IMR-90 (cell line): Measurements from ENCODE around the gene TWIST1. TPM values are rescaled to one million over a fixed set of nuclear protein-coding genes. Genes with fewer than 3 reads are reported as not detected.

Source experiments
- ATAC-seq: fragments of 200-7000 bp; cut with Tn5 transposase; 2 replicates; pipeline ENCODE4 v1.9.1; 2020; ENCODE audit warnings: low read depth, mild to moderate bottlenecking, moderate library complexity
- BruUV-seq: library from RNA; stranded (reverse); fragments of 400-500 nt; replicated peaks from 2 replicates; lab custom pipeline; 2021; lab: Mats Ljungman, UMichigan
- CTCF ChIA-PET: fragments of 300-600 bp; formaldehyde crosslinking; extraction: SDS; loops from one replicate; lab custom pipeline; 2021; ENCODE audit warnings: antibody characterized with exemption; lab: Yijun Ruan, JAX
- POLR2A ChIA-PET: fragments of 300-600 bp; sonication (Branson Sonifier 250); formaldehyde crosslinking; loops from one replicate; lab custom pipeline; 2022; ENCODE audit warnings: antibody characterized with exemption; ENCODE audit not compliant: unreplicated experiment; lab: Charles Lee
- DNase-seq: peaks from one replicate; pipeline ENCODE4 v3.0.0; 2013
- H2AFZ ChIP-seq: replicated peaks from 2 replicates; pipeline ENCODE3; 2013; ENCODE audit warnings: low read length, mild to moderate bottlenecking; ENCODE audit not compliant: poor library complexity
- H2AK5ac ChIP-seq: 2 replicates; pipeline ENCODE4 v1.6.1; 2013; ENCODE audit warnings: low read depth, low read length, inconsistent platforms
- H2AK9ac ChIP-seq: replicated peaks from 2 replicates; pipeline ENCODE3; 2013; ENCODE audit warnings: mild to moderate bottlenecking, low read depth, low read length, moderate library complexity; ENCODE audit not compliant: poor library complexity
- H2BK120ac ChIP-seq: 2 replicates; pipeline ENCODE4 v1.6.1; 2013; ENCODE audit warnings: low read depth, low read length, inconsistent platforms
- H2BK15ac ChIP-seq: 3 replicates; pipeline ENCODE4 v1.6.1; 2013; ENCODE audit warnings: low read depth, low read length, inconsistent platforms
- H2BK20ac ChIP-seq: 2 replicates; pipeline ENCODE4 v1.6.1; 2013; ENCODE audit warnings: low read depth, mild to moderate bottlenecking, inconsistent platforms, low read length, moderate library complexity
- H2BK5ac ChIP-seq: 2 replicates; pipeline ENCODE4 v1.6.1; 2013; ENCODE audit warnings: mild to moderate bottlenecking, low read depth, low read length, inconsistent platforms; ENCODE audit not compliant: poor library complexity, severe bottlenecking
- H3K14ac ChIP-seq: replicated peaks from 2 replicates; pipeline ENCODE4 v1.6.1; 2013; ENCODE audit warnings: low read depth, low read length, inconsistent platforms
- H3K18ac ChIP-seq: 2 replicates; pipeline ENCODE4 v1.6.1; 2013; ENCODE audit warnings: low read depth, low read length, control low read depth
- H3K23ac ChIP-seq: 2 replicates; pipeline ENCODE4 v1.6.1; 2013; ENCODE audit warnings: low read depth, low read length, inconsistent platforms
- H3K27ac ChIP-seq: 2 replicates; pipeline ENCODE4 v1.5.1; 2013; ENCODE audit warnings: mild to moderate bottlenecking, control low read depth, low read length; ENCODE audit not compliant: insufficient read depth
- H3K27me3 ChIP-seq: 2 replicates; pipeline ENCODE4 v1.6.1; 2013; ENCODE audit warnings: low read length; ENCODE audit not compliant: control insufficient read depth, insufficient read depth
- H3K36me3 ChIP-seq: 2 replicates; pipeline ENCODE4 v1.6.1; 2013; ENCODE audit warnings: low read length, mixed read lengths; ENCODE audit not compliant: control insufficient read depth, insufficient read depth
- H3K4ac ChIP-seq: 2 replicates; pipeline ENCODE4 v1.6.1; 2013; ENCODE audit warnings: low read depth, low read length, inconsistent platforms
- H3K4me1 ChIP-seq: 2 replicates; pipeline ENCODE4 v1.6.1; 2013; ENCODE audit warnings: low read length, mixed read lengths; ENCODE audit not compliant: control insufficient read depth, insufficient read depth
- H3K4me2 ChIP-seq: 2 replicates; pipeline ENCODE4 v1.6.1; 2013; ENCODE audit warnings: low read depth, mild to moderate bottlenecking, control low read depth, low read length, moderate library complexity
- H3K4me3 ChIP-seq: 2 replicates; pipeline ENCODE4 v1.5.1; 2013; ENCODE audit warnings: low read depth, mild to moderate bottlenecking, control low read depth, low read length, moderate library complexity; ENCODE audit not compliant: insufficient read depth
- H3K56ac ChIP-seq: 2 replicates; pipeline ENCODE4 v1.6.1; 2013; ENCODE audit warnings: low read length, inconsistent platforms; ENCODE audit not compliant: insufficient read depth; ENCODE audit errors: extremely low read depth
- H3K79me1 ChIP-seq, 2 experiments: 2 replicates each; pipeline ENCODE4 v1.6.1; 2013; ENCODE audit warnings: low read length in 2 of 2, inconsistent platforms in 1 of 2, low read depth in 1 of 2
- H3K9ac ChIP-seq: 2 replicates; pipeline ENCODE4 v1.6.1; 2013; ENCODE audit warnings: low read depth, low read length, control low read depth
- H3K9me1 ChIP-seq: 2 replicates; pipeline ENCODE4 v1.6.1; 2013; ENCODE audit warnings: low read length, inconsistent platforms; ENCODE audit not compliant: insufficient read depth
- H3K9me3 ChIP-seq: 2 replicates; pipeline ENCODE4 v1.6.1; 2013; ENCODE audit warnings: low read length; ENCODE audit not compliant: control insufficient read depth, insufficient read depth
- H4K20me1 ChIP-seq: 2 replicates; pipeline ENCODE4 v1.6.1; 2013; ENCODE audit warnings: low read length, inconsistent platforms; ENCODE audit not compliant: insufficient read depth
- H4K5ac ChIP-seq: 2 replicates; pipeline ENCODE4 v1.6.1; 2013; ENCODE audit warnings: mild to moderate bottlenecking, low read depth, low read length, control low read depth
- H4K8ac ChIP-seq, 2 experiments: 2 replicates each; pipeline ENCODE4 v1.6.1; 2013; ENCODE audit warnings: low read depth in 2 of 2, low read length in 2 of 2, control low read depth in 1 of 2, inconsistent platforms in 1 of 2
- H4K91ac ChIP-seq: 2 replicates; pipeline ENCODE4 v1.6.1; 2013; ENCODE audit warnings: low read depth, low read length, inconsistent platforms; ENCODE audit not compliant: insufficient read depth
- BHLHE40 ChIP-seq: fragments of 150-350 bp; IDR thresholded peaks from 2 replicates; pipeline ENCODE4 v1.6.1; 2016; ENCODE audit warnings: mild to moderate bottlenecking, low read depth, low read length
- CEBPB ChIP-seq: IDR thresholded peaks from 2 replicates; pipeline ENCODE4 v1.6.1; 2012; ENCODE audit warnings: low read depth, low read length, improper control_type of control experiment
- CHD1 ChIP-seq: IDR thresholded peaks from 2 replicates; pipeline ENCODE4 v1.6.1; 2012; ENCODE audit warnings: low read depth, low read length, improper control_type of control experiment
- FOS ChIP-seq: fragments of 150-350 bp; IDR thresholded peaks from 2 replicates; pipeline ENCODE4 v1.6.1; 2016; ENCODE audit warnings: low read depth, low read length
- MAFK ChIP-seq: IDR thresholded peaks from 2 replicates; pipeline ENCODE4 v1.6.1; 2012; ENCODE audit warnings: low read depth, low read length, improper control_type of control experiment
- MAZ ChIP-seq: IDR thresholded peaks from 2 replicates; pipeline ENCODE4 v1.6.1; 2012; ENCODE audit warnings: low read depth, mild to moderate bottlenecking, low read length, improper control_type of control experiment, moderate library complexity, borderline replicate concordance
- MXI1 ChIP-seq: IDR thresholded peaks from 2 replicates; pipeline ENCODE4 v1.6.1; 2012; ENCODE audit warnings: low read depth, mild to moderate bottlenecking, low read length, moderate library complexity, borderline replicate concordance
- NFE2L2 ChIP-seq: fragments of 150-350 bp; IDR thresholded peaks from 2 replicates; pipeline ENCODE4 v1.6.1; 2016; ENCODE audit warnings: low read depth, mild to moderate bottlenecking, low read length
- POLR2A ChIP-seq: IDR thresholded peaks from 2 replicates; pipeline ENCODE4 v1.6.1; 2012; ENCODE audit warnings: mild to moderate bottlenecking, low read depth, low read length
- RAD21 ChIP-seq: IDR thresholded peaks from 2 replicates; pipeline ENCODE4 v1.6.1; 2012; ENCODE audit warnings: low read length, improper control_type of control experiment
- RCOR1 ChIP-seq: IDR thresholded peaks from 2 replicates; pipeline ENCODE4 v1.6.1; 2012; ENCODE audit warnings: mild to moderate bottlenecking, low read length, improper control_type of control experiment; ENCODE audit not compliant: insufficient replicate concordance
- RFX5 ChIP-seq: IDR thresholded peaks from 2 replicates; pipeline ENCODE4 v1.8.0; 2012; ENCODE audit warnings: low read depth, mild to moderate bottlenecking, low read length, moderate library complexity
- SMC3 ChIP-seq: fragments of 150-350 bp; IDR thresholded peaks from 2 replicates; pipeline ENCODE4 v1.6.1; 2016; ENCODE audit warnings: low read depth, mild to moderate bottlenecking, antibody characterized with exemption, low read length, moderate library complexity
- WGBS, 2 experiments: methylation state at CpG; one replicate each; pipeline versions ENCODE4 v1.1.5 to v1.1.7; 2013; ENCODE audit warnings: missing lambda C conversion rate in 2 of 2; ENCODE audit not compliant: insufficient read length in 1 of 2; ENCODE audit errors: extremely low coverage in 2 of 2; 5-methylcytosine and 5-hydroxymethylcytosine counted together
- dilution Hi-C: fragments of 300-500 bp; cut with HindIII; formaldehyde crosslinking; loops from one replicate; pipeline ENCODE4 v1.14.3; 2018; ENCODE audit warnings: low sequenced_read_pairs; ENCODE audit not compliant: unreplicated experiment
- in situ Hi-C: fragments of 300-500 bp; cut with MboI; formaldehyde crosslinking; loops from 3 replicates; pipeline ENCODE4 v1.14.3; 2019; ENCODE audit warnings: low sequenced_read_pairs, inconsistent platforms, mixed read lengths
- intact Hi-C: fragments of 100-400 bp; cut with micrococcal nuclease; formaldehyde crosslinking; loops from 2 replicates; pipeline ENCODE4 v1.10.0; 2022
- polyA plus RNA-seq, 3 experiments: library from polyadenylated mRNA; depleted of rRNA; stranded (reverse); fragments of >200 nt; gene quantifications; 2 replicates each; pipeline ENCODE4 v1.2.3, GENCODE V29; 2012; ENCODE audit warnings: low replicate concordance in 1 of 3
- total RNA-seq: library from RNA; depleted of rRNA; stranded (reverse); fragments of >200 nt; gene quantifications from 2 replicates; pipeline ENCODE4 v1.2.3, GENCODE V29; 2012
- TF ChIP-seq, protein P1 (sequence below): fragments of 150-350 bp; IDR thresholded peaks from 2 replicates; pipeline ENCODE4 v1.6.1; 2016; ENCODE audit warnings: low read depth, mild to moderate bottlenecking, low read length, moderate library complexity, borderline replicate concordance
- TF ChIP-seq, protein P2 (sequence below): conservative IDR thresholded peaks from 2 replicates; pipeline ENCODE4 v1.5.1; 2012; ENCODE audit warnings: mild to moderate bottlenecking, low read depth, low read length, improper control_type of control experiment
- TF ChIP-seq, protein P3 (sequence below): fragments of 150-350 bp; IDR thresholded peaks from 2 replicates; pipeline ENCODE4 v1.6.1; 2017; ENCODE audit warnings: mild to moderate bottlenecking, antibody characterized with exemption, low read length, low read depth

The TWIST1 gene
- total and polyA plus RNA-seq, 2 of the 4 experiments (the other 2 are of a cell fraction), result 5.4 to 42.3 TPM

DNA sequence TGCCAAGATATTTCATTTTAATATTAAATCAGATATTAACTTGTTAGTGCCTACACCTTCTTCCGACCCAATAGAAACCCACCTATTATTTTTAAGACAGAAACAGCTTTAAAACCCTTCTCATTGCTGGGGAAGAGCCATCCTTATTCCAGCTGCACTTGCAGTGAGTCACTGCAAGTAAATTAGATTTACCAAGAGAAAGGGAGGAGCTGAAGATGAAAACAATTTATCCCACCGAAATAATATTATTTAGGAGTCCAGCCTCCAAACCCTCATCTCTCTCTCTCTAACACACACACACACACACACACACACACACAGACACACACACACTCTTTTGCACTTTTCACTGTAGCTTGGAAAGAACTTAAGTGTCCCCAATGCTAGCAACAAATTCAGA, 26.9 kb downstream of the TWIST1 start:
- intact Hi-C loops, result no loop called here
- H3K23ac ChIP-seq, result no peak overlapping the region
- no peak overlapping the region for H2BK120ac ChIP-seq
- no peak overlapping the region for H4K91ac ChIP-seq
- H4K5ac ChIP-seq, result no peak overlapping the region
- ChIA-PET POLR2A (no interaction called here), CTCF (no interaction called here)
- no peaks in the 10 kb centered on the region for H3K27me3 ChIP-seq
- H3K4me3 ChIP-seq, result no peak overlapping the region
- no peak overlapping the region for H2AK9ac ChIP-seq
- BruUV-seq, result no TSS peak
- H3K79me1 ChIP-seq, result no peaks in the 10 kb centered on the region; a peak in 1 of 4 replicates
- 0 out of 2 replicates have a peak, but pooled peaks have one; percentile 42 for ATAC-seq
- H3K9ac ChIP-seq, result no peak overlapping the region
- DNase-seq, result no peak
- H3K36me3 ChIP-seq, result no peaks in the 10 kb centered on the region
- H2AK5ac ChIP-seq, result no peak overlapping the region
- H2BK20ac ChIP-seq, result no peak overlapping the region
- H3K18ac ChIP-seq, result no peak overlapping the region
- H3K4ac ChIP-seq, result no peak overlapping the region
- H3K4me2 ChIP-seq, result no peak overlapping the region
- no peaks in the 10 kb centered on the region for H3K9me1 ChIP-seq
- WGBS, 2 experiments, result no CpG with 5 or more reads among the region's 2 CpGs
- in situ Hi-C loops, result no loop called here
- H2BK5ac ChIP-seq, result no peak overlapping the region
- no peak overlapping the region for H3K56ac ChIP-seq
- dilution Hi-C loops, result no loop called here
- H2AFZ ChIP-seq, result no peak overlapping the region
- H3K14ac ChIP-seq, result no peak overlapping the region
- H3K9me3 ChIP-seq, result no peaks in the 10 kb centered on the region
- H4K8ac ChIP-seq, result no peak overlapping the region
- H4K20me1 ChIP-seq, result no peaks in the 10 kb centered on the region
- H3K4me1 ChIP-seq, result no peaks in the 10 kb centered on the region
- TF ChIP-seq, protein P1, sequence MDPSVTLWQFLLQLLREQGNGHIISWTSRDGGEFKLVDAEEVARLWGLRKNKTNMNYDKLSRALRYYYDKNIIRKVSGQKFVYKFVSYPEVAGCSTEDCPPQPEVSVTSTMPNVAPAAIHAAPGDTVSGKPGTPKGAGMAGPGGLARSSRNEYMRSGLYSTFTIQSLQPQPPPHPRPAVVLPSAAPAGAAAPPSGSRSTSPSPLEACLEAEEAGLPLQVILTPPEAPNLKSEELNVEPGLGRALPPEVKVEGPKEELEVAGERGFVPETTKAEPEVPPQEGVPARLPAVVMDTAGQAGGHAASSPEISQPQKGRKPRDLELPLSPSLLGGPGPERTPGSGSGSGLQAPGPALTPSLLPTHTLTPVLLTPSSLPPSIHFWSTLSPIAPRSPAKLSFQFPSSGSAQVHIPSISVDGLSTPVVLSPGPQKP, result no peak
- TF ChIP-seq RFX5 (no peak), NFE2L2 (no peak), RCOR1 (no peak), SMC3 (no peak), MAFK (no peak), CHD1 (no peak), CEBPB (no peak), MXI1 (no peak), FOS (no peak), RAD21 (no peak), BHLHE40 (no peak), POLR2A (no peak), MAZ (no peak)
- TF ChIP-seq, protein P2, sequence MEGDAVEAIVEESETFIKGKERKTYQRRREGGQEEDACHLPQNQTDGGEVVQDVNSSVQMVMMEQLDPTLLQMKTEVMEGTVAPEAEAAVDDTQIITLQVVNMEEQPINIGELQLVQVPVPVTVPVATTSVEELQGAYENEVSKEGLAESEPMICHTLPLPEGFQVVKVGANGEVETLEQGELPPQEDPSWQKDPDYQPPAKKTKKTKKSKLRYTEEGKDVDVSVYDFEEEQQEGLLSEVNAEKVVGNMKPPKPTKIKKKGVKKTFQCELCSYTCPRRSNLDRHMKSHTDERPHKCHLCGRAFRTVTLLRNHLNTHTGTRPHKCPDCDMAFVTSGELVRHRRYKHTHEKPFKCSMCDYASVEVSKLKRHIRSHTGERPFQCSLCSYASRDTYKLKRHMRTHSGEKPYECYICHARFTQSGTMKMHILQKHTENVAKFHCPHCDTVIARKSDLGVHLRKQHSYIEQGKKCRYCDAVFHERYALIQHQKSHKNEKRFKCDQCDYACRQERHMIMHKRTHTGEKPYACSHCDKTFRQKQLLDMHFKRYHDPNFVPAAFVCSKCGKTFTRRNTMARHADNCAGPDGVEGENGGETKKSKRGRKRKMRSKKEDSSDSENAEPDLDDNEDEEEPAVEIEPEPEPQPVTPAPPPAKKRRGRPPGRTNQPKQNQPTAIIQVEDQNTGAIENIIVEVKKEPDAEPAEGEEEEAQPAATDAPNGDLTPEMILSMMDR, result no peak
- TF ChIP-seq, protein P3, sequence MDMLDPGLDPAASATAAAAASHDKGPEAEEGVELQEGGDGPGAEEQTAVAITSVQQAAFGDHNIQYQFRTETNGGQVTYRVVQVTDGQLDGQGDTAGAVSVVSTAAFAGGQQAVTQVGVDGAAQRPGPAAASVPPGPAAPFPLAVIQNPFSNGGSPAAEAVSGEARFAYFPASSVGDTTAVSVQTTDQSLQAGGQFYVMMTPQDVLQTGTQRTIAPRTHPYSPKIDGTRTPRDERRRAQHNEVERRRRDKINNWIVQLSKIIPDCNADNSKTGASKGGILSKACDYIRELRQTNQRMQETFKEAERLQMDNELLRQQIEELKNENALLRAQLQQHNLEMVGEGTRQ, result no peak
- H3K27ac ChIP-seq, result no peak overlapping the region
- H2BK15ac ChIP-seq, result no peak overlapping the region
